ENCODE results near the gene TIMM22.

DNA sequence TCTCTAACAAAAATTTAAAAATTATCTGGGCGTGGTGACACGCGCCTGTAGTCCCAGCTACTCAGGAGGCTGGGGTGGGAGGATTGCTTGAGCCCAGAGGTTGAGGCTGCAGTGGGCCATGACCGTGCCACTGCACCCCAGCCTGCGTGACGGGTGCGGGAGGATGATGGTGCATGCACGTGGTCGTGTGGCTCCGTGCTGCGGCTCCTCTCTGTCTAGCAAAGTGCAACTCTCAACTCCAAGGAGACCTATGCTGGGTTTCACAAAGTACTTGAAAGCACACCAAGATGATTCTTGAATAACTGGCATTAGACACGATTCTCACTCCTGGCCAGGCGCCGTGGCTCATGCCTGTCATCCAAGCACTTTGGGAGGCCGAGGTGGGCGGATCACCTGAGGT lies 43.2 kb upstream of the TIMM22 start:
- TF ChIP-seq, protein P1, sequence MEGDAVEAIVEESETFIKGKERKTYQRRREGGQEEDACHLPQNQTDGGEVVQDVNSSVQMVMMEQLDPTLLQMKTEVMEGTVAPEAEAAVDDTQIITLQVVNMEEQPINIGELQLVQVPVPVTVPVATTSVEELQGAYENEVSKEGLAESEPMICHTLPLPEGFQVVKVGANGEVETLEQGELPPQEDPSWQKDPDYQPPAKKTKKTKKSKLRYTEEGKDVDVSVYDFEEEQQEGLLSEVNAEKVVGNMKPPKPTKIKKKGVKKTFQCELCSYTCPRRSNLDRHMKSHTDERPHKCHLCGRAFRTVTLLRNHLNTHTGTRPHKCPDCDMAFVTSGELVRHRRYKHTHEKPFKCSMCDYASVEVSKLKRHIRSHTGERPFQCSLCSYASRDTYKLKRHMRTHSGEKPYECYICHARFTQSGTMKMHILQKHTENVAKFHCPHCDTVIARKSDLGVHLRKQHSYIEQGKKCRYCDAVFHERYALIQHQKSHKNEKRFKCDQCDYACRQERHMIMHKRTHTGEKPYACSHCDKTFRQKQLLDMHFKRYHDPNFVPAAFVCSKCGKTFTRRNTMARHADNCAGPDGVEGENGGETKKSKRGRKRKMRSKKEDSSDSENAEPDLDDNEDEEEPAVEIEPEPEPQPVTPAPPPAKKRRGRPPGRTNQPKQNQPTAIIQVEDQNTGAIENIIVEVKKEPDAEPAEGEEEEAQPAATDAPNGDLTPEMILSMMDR (conservative IDR thresholded peaks at IDR 0.05; ENCODE audit: low read depth, low read length): no peak
- no peak for TF ChIP-seq EZH2 (IDR thresholded peaks at IDR 0.05; ENCODE audit: low read length, unreplicated experiment)
